ENCODE data around the gene EME2. TPM values are rescaled to one million over a fixed set of nuclear protein-coding genes. Genes with fewer than 3 reads are reported as not detected.
"Not testable (repeated sequence)": the region's sequence is repeated elsewhere in the genome, so short reads cannot be mapped to it uniquely, and the experiment has no call there.

EME2 gene
- total RNA-seq, 1 donor from 2014 or later = 30.0 TPM

DNA sequence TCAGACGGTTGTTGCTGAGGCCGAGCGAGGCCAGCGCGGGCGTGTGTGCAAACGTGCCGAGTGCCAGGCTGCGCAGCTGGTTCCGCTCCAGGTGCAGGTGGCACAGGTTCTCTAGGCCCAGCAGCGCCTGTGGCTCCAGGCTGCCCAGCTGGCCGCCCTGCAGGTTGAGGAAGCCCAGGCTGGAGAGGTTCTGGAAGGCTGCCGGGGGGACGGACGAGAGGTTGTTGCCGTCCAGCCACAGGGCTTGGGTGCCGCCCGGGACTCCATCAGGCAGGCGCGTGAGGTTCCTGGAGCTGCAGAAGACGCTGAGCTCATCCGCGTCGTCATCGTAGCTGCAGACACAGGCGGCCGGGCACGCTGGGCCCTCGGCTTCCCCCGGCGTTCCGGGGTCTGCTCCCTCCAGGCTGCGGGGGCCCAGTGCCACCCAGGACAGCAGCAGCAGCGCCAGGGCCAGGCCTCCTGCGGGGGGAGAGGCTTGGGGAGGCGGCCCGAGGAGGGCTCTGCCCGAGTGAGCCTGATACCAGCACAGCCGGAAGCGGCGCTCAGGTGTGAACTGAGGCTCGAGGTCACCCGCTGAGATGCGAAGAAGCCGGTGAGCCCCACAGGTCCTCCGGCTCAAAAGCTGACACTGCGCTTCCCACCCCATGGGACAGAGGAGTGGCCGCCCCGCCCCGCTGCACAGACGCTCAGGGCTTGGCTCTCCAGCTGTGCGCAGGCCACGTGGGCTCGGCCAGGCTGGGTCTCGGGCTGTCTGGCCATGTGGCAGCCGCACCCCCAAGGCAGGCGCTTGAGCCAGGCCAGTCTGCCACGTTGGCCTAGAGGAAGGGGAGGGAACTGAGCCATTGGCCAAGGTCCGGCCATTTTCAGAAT, 19.6 kb downstream of the EME2 start:
- no peak for DNase-seq
- H3K4me1 Mint-ChIP-seq = no peaks in the 10 kb centered on the region
- intact Hi-C loops (cut with micrococcal nuclease) = no loop called here
- H3K4me3 Mint-ChIP-seq = no peak overlapping the region
- H3K27me3 Mint-ChIP-seq = no peaks in the 10 kb centered on the region
- H3K9me3 Mint-ChIP-seq = no peaks in the 10 kb centered on the region
- H3K36me3 Mint-ChIP-seq (ENCODE audit: low read depth) = peaks cover 7% of the 10 kb centered on the region
- no peak overlapping the region for H3K27ac Mint-ChIP-seq

DNA sequence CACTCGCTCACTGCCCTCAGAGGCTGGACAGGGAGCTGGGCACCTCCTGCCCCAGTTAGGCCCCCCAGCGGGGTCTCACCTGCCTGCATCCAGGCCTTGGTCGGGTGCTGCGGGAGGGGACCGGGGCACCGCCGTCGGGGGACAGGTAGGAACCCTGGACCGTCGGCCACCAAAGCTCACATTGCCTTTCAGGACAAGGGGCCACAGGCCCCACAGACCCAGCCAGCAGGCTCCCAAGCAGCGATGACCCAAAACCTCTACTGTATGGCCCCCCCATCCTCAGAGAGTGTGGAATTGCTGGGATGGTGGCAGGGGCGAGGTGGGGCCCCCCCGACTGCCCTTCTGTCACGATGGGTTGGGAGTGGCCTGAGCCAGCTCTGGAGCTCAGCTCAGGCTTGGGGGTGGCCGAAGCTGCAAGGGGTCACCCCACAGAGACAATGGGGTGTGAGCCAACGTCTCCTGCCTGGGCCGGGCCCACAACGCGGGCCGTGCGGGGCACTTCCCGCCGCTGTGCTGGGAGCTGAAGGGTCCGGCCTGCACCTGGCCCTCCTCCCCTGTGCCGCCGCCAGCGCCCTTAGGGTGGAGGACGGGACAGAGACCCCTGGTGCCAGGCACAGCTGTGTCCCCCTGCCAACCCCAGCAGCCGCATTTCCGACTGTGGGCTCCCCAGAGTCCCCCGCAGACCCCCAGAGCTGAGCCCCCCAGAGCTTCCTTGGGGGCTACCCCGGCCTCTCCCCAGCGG, 20.4 kb downstream of the EME2 start:
- H3K27me3 Mint-ChIP-seq = no peaks in the 10 kb centered on the region
- peaks cover 8% of the 10 kb centered on the region for H3K36me3 Mint-ChIP-seq (ENCODE audit: low read depth)
- no peak for DNase-seq
- intact Hi-C loops (cut with micrococcal nuclease) = no loop called here
- no peak overlapping the region for H3K27ac Mint-ChIP-seq
- H3K4me1 Mint-ChIP-seq = no peaks in the 10 kb centered on the region
- H3K4me3 Mint-ChIP-seq = no peak overlapping the region
- no peaks in the 10 kb centered on the region for H3K9me3 Mint-ChIP-seq

DNA sequence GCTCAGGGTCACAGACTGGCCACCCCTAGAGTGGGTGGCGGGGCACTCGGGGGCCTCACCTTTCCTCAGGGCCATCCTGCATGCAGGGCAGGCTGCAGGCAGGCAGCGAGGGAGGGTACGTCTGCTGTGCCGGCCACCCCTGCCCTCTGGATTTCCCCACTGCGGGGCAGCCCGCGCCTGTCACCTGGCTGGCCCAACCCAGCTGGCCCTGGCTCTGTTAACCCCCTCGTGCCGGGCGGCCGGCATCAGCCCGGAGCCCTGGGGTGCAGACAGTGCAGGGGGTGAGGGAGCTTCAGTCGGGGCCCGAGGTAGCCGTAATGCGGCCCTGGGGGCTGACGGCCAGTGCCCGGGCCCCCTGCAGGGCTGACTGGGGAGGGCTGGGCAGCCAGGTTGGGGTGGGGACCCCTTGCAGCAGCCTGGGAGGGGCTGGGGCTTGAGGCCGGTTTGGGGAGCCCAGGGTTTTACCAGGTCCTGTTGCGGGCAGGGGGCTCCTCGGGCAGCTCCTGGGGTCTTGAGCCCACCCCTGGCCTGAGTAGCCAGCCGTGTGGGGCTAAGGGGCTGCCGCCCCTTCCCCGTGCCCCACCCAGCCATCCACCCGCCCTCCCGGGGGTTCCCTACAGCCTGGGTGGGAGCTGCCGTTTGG, 21.1 kb downstream of the EME2 start, which contains the start of gene IGFALS:
Gene IGFALS (minus strand): TSS at position 128 of the 643 bp plus-strand sequence. CDS start 53 bp downstream, at position 75.
- Mint-ChIP-seq H3K36me3 (ENCODE audit: low read depth) (peaks cover 7% of the 10 kb centered on the region), H3K27ac (no peak within 1 kb of the TSS), H3K9me3 (no peaks in the 10 kb centered on the region), H3K4me3 (no peak within 1 kb of the TSS), H3K27me3 (no peaks in the 10 kb centered on the region), H3K4me1 (no peaks in the 10 kb centered on the region)
- intact Hi-C loops (cut with micrococcal nuclease) = no loop called here
- DNase-seq = no peak

DNA sequence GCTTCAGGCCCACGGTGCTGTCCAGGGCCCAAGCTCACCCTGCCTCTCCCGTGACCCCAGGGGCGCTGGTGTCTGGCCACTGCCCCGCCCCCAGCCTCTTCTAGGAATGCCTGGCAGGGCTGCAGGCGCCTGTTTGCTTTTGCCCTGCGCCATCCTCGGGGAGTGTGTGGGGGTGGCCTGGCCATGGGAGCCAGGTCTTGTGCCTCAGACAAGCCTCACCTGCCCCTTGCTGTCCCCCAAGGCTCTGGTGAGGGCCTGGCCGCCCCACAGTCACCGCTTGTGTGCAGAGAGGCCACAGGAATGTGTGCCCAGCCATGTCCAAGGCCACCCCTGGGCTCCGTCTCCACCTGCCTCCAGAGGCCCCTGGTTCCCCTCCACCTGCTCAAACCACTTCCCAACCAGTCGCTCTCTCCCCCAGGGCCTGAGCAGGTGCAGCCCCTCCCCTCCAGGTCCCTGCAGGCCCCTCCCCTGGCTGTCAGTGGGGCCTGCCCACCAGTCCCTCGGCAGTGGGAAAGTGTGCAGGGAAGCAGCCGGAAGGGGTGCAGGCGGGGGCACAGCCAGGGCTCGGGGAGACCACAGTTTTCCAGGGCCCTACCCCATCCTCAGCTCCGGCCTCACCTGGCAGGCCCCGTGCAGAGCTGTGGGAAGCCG, 21.7 kb downstream of the EME2 start:
- H3K36me3 Mint-ChIP-seq (ENCODE audit: low read depth) = peaks cover 2% of the 10 kb centered on the region

DNA sequence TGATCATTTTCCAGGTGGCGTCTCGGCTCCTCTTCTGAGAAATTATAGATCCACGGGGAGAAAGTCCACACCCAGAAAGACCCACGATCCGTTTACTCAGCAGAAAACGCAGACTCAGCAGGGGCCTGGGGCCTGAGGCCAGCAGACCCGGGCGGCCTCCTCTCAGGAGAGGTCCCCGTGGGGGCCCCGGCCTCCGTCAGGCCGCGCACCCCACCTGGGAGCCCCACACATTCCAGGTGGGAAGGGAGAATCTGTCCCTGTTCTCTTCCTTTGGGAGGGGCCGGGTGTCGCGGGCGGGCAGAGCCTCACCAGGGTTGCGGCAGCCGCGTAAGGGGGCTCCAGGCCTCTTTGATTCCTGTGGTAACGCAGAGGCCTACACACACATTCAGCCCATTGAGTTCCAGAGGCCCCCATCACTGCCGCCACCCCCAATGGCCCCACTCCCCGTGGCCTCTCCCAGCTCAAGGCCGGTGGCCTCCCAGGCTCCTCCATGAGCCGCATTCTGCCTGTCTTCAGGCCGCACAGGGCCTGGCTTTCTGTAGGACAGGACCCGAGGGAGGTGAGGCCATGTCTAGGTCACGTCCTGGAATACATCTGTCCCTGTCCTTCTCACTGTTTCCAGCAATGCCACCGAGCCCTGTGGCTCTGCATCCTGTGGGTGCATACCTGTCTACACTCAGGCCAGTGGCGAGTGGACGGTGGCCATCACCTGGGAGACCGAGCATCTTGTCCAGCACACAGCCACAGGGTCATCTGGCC, 22.5 kb downstream of the EME2 start:
- H3K27me3 Mint-ChIP-seq = no peaks in the 10 kb centered on the region
- DNase-seq = no peak
- H3K27ac Mint-ChIP-seq = no peak overlapping the region
- peaks cover 2% of the 10 kb centered on the region for H3K36me3 Mint-ChIP-seq (ENCODE audit: low read depth)
- H3K4me1 Mint-ChIP-seq = no peaks in the 10 kb centered on the region
- intact Hi-C loops (cut with micrococcal nuclease) = no loop called here
- peaks cover 7% of the 10 kb centered on the region for H3K9me3 Mint-ChIP-seq
- H3K4me3 Mint-ChIP-seq = no peak overlapping the region

More for the DNA sequence above, 21.7 kb downstream of the EME2 start:
- Mint-ChIP-seq H3K9me3 (peaks cover 4% of the 10 kb centered on the region), H3K27me3 (no peaks in the 10 kb centered on the region), H3K4me1 (no peaks in the 10 kb centered on the region), H3K4me3 (no peak overlapping the region), H3K27ac (no peak overlapping the region)
- intact Hi-C loops (cut with micrococcal nuclease) = no loop called here
- no peak for DNase-seq

DNA sequence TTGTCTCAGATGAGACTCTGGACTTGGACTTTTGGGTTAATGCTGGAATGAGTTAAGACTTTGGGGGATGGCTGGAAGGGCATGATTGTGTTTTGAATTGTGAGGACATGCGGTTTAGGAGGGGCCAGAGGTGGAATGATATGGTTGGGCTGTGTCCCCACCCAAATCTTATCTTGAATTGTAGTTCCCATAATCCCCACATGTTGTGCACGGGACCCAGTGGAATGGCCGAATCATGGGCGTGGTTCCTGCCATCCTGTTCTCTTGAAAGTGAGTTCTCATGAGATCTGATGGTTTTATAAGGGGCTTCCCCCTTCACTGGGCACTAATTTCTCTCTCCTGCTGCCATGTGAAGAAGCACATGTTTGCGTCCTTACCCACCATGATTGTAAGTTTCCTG, 26.7 kb downstream of the EME2 start:
- H3K36me3 Mint-ChIP-seq (ENCODE audit: low read depth); H3K4me3 Mint-ChIP-seq; H3K27me3 Mint-ChIP-seq; H3K27ac Mint-ChIP-seq; intact Hi-C loops (cut with micrococcal nuclease); DNase-seq; H3K4me1 Mint-ChIP-seq: not testable (repeated sequence)
- H3K9me3 Mint-ChIP-seq = peaks cover 14% of the 10 kb centered on the region

DNA sequence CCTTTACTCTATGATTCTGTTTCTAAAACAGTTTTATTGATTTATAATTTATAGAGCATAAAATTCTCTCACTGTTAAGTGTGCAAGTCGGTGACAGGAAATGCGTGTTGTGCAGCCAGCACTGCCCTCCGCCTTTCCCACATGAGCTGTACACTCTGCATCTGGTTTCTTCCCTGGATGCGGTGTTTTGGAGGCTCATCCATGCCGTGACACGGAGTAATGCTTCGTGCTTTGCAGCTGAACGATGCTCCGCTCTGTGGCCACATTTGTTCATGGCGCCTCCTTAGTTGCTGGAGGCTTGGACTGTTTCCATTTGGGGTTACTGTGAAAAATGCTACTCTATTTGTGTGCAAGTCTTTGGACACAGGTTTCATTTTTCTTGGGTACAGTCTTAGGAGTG, 28.1 kb downstream of the EME2 start:
- Mint-ChIP-seq H3K4me3 (no peak overlapping the region), H3K27ac (no peak overlapping the region), H3K27me3 (no peaks in the 10 kb centered on the region), H3K36me3 (ENCODE audit: low read depth) (peaks cover 4% of the 10 kb centered on the region), H3K9me3 (peaks cover 14% of the 10 kb centered on the region), H3K4me1 (no peaks in the 10 kb centered on the region)
- DNase-seq = no peak
- intact Hi-C loops (cut with micrococcal nuclease) = no loop called here

DNA sequence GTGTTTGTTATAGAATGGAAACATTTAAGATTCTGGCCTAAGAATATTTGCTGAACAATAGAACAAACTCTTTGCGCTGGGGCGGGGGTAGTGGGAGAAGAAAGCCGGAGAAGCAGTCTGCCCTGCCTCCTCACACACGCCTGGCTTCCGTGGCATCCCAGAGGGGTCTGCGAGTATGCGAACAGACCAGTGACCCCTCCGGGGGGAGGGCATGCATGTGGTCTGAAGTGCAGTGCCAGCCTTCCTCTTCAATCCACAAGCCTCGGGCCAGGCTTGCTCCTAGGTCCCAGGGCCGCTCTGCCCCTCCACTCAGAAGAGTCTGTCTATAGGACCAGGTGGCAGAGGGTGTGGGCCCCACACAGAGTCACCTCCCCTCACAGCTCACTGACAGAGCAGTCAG, 35.0 kb downstream of the EME2 start:
- no peak for DNase-seq
- H3K4me3 Mint-ChIP-seq = no peak overlapping the region
- no peak overlapping the region for H3K27ac Mint-ChIP-seq
- no peaks in the 10 kb centered on the region for H3K4me1 Mint-ChIP-seq
- intact Hi-C loops (cut with micrococcal nuclease) = no loop called here
- no peaks in the 10 kb centered on the region for H3K27me3 Mint-ChIP-seq
- peaks cover 14% of the 10 kb centered on the region for H3K36me3 Mint-ChIP-seq (ENCODE audit: low read depth)
- H3K9me3 Mint-ChIP-seq = no peaks in the 10 kb centered on the region

DNA sequence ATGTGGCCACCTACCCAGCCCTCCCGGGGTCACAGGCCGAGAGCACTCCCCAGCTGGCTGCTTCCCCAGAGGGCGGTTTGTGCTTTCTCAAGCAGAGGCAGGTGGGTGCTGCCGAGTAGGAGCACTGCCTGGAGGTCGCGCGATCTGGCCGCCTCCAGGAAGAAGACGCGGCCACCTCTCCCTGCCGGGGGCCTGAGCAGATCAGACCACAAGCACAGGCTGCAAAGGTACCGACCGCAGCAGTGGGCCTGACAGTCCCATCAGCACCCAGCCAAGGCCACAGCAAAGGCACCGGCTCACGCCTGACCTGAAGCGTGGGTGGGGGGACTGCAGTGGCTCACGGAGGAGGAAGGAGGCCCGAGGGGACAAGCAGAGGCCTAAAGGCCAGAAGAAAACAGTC, 36.1 kb downstream of the EME2 start:
- Mint-ChIP-seq H3K27me3 (no peaks in the 10 kb centered on the region), H3K4me3 (no peak overlapping the region), H3K4me1 (peaks cover 4% of the 10 kb centered on the region), H3K9me3 (no peaks in the 10 kb centered on the region), H3K27ac (no peak overlapping the region), H3K36me3 (ENCODE audit: low read depth) (peaks cover 16% of the 10 kb centered on the region)
- DNase-seq = no peak
- intact Hi-C loops (cut with micrococcal nuclease) = no loop called here

DNA sequence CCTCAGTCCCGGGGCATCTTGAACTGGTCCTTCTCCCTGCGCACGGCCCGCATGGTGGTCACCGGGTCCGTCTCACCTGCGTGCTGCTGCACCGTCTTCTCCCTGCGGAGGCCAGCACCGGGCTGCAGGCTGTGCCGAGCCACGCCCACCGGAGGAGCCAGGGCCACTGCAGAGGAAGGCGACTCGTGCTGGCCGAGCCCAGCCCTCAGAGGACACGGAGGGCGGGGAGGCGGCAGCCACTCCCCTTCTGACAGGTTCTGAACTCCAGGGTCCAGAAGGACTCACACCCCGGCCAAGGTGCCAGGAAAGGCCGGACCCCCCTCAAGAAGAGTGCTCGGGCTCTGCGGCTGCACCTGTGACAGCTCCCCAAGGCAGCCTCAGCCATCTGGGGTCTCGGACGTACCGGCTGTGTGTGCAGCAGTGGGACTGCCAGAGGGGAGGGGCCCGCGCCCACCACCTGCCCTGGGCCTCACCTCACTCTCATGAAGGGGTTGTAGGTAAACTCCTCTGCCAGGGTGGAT, 36.7 kb downstream of the EME2 start:
- intact Hi-C loops (cut with micrococcal nuclease) = no loop called here
- Mint-ChIP-seq H3K4me3 (no peak overlapping the region), H3K27me3 (no peaks in the 10 kb centered on the region), H3K4me1 (peaks cover 4% of the 10 kb centered on the region), H3K36me3 (ENCODE audit: low read depth) (peaks cover 16% of the 10 kb centered on the region), H3K9me3 (no peaks in the 10 kb centered on the region), H3K27ac (no peak overlapping the region)
- no peak for DNase-seq

DNA sequence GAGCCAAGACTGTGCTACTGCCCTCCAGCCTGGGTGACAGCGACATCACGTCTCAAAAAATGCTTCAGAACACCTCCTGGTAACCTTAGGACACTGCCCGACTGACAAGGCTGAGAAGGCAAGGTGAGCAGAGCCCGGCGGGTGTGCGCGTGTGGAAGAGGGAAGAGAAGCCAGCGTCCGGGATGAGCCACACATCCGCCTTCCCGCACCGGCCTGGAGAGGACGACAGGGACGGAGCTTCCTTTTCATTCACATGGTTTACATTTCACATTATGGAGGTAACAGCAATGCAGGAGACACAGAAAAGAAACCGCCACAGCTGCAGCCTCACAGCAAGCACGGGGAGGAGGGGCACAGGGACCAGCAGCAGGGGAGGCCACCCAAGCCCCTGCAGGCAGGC, 37.5 kb downstream of the EME2 start:
- H3K27me3 Mint-ChIP-seq = no peaks in the 10 kb centered on the region
- no peaks in the 10 kb centered on the region for H3K9me3 Mint-ChIP-seq
- H3K4me3 Mint-ChIP-seq = no peak overlapping the region
- H3K4me1 Mint-ChIP-seq = peaks cover 4% of the 10 kb centered on the region
- no peak for DNase-seq
- no peak overlapping the region for H3K27ac Mint-ChIP-seq
- H3K36me3 Mint-ChIP-seq (ENCODE audit: low read depth) = peaks cover 16% of the 10 kb centered on the region
- intact Hi-C loops (cut with micrococcal nuclease) = loop anchor here (5.0 kb wide), 1 partner anchor 117 kb away; no protein-coding TSS in a partner anchor

DNA sequence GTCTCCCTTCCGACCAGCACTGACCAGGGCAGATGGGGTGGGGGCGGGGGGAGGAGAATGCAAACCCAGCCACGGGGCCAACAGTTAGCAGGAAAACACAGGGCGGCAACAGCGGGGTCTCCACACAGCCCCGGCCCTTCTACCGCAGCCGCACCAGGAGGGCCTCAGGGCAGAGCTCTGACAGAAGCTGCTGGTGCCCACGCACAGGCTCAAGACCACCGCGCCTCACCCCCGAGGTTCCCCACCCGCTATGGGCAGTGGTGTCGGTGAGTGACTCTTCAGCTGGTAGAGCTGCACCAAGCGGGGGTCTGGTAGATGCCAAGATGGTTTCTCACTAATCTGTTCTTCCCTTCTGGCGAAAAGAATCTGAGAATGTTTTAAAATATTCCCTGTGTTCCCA, 37.9 kb downstream of the EME2 start:
- intact Hi-C loops (cut with micrococcal nuclease) = loop anchor here (5.0 kb wide), 1 partner anchor 117 kb away; no protein-coding TSS in a partner anchor
- Mint-ChIP-seq H3K27ac (no peak overlapping the region), H3K4me1 (peaks cover 4% of the 10 kb centered on the region), H3K27me3 (no peaks in the 10 kb centered on the region), H3K4me3 (no peak overlapping the region), H3K36me3 (ENCODE audit: low read depth) (peaks cover 21% of the 10 kb centered on the region), H3K9me3 (no peaks in the 10 kb centered on the region)
- DNase-seq = no peak

DNA sequence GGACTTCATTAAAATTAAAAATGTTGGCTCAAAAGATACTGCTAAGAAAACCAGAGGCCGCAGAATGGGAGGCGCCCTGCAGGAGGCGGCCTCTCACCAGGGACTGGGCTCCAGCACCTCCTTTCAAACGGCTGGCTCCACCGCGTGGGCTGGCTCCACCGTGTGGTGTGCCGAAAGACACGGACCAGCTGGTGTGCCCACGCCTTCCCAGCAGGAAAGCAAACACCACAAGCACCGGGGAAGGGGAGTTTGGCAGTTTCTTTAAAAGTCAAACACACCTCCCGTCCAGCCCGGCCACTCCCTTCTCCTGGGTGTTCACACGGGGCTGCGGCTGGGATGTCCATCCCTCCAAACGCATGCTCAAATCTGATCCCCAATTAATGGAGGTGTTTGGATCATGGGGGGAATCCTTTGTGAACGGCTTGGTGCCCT, 40.1 kb downstream of the EME2 start:
- H3K4me1 Mint-ChIP-seq = peaks cover 4% of the 10 kb centered on the region
- peak; percentile 82 for DNase-seq
- no peak overlapping the region for H3K4me3 Mint-ChIP-seq
- intact Hi-C loops (cut with micrococcal nuclease) = loop anchor here (5.0 kb wide), 1 partner anchor 115 kb away; no protein-coding TSS in a partner anchor
- H3K9me3 Mint-ChIP-seq = no peaks in the 10 kb centered on the region
- no peak overlapping the region for H3K27ac Mint-ChIP-seq
- no peaks in the 10 kb centered on the region for H3K27me3 Mint-ChIP-seq
- H3K36me3 Mint-ChIP-seq (ENCODE audit: low read depth) = peaks cover 14% of the 10 kb centered on the region
